Naive thymus-derived CD4-positive, alpha-beta T cell (primary cell): ENCODE data around the gene SCO2. TPM values are rescaled to one million over a fixed set of nuclear protein-coding genes. Genes with fewer than 3 reads are reported as not detected.
A peak's percentile ranks its signal among the peaks of the same experiment; 100 is the strongest.

Experiments
- ATAC-seq: fragments of 150-1000 bp; cut with Tn5 transposase; 2 replicates; pipeline ENCODE4 v1.10.0; 2021; ENCODE audit warnings: mild to moderate bottlenecking, moderate library complexity
- CTCF ChIA-PET: fragments of 350-600 bp; sonication (Branson Sonifier 250); formaldehyde crosslinking; loops from one replicate; lab custom pipeline; 2021; ENCODE audit warnings: antibody characterized with exemption; lab: Charles Lee
- POLR2A ChIA-PET: fragments of 350-600 bp; sonication (Branson Sonifier 250); formaldehyde crosslinking; loops from one replicate; lab custom pipeline; 2021; ENCODE audit warnings: antibody characterized with exemption, inconsistent platforms; lab: Charles Lee
- DNase-seq, 9 donors: peaks; one replicate each; pipeline versions ENCODE4 v3.0.0 to v3.0.0-alpha.2; 2020 to 2022; ENCODE audit warnings: mixed read lengths in 1 of 9
- H3K27ac ChIP-seq: one replicate; pipeline ENCODE4 v1.7.0; 2013; ENCODE audit warnings: mild to moderate bottlenecking, low read depth, low read length, moderate library complexity
- H3K27me3 ChIP-seq, 2 donors: one replicate each; pipeline ENCODE4 v1.7.0; 2013; ENCODE audit warnings: low read length in 2 of 2, mild to moderate bottlenecking in 2 of 2, moderate library complexity in 2 of 2; ENCODE audit not compliant: control insufficient read depth in 2 of 2, insufficient read depth in 2 of 2
- H3K36me3 ChIP-seq, 3 experiments: 1 replicate in 2 of 3; 2 replicates in 1 of 3; pipeline ENCODE4 v1.7.0; 2013; ENCODE audit warnings: low read length in 3 of 3, mild to moderate bottlenecking in 3 of 3, moderate library complexity in 1 of 3; ENCODE audit not compliant: insufficient read depth in 3 of 3, control insufficient read depth in 2 of 3
- H3K4me1 ChIP-seq, 2 donors: one replicate each; pipeline ENCODE4 v1.7.0; 2013; ENCODE audit warnings: low read length in 2 of 2, mild to moderate bottlenecking in 2 of 2, moderate library complexity in 1 of 2; ENCODE audit not compliant: control insufficient read depth in 2 of 2, insufficient read depth in 2 of 2
- H3K4me3 ChIP-seq: 2 replicates; pipeline ENCODE4 v1.7.0; 2013; ENCODE audit warnings: mild to moderate bottlenecking, low read length
- H3K9me3 ChIP-seq, 3 experiments: 1 replicate in 2 of 3; 2 replicates in 1 of 3; pipeline ENCODE4 v1.7.0; 2013; ENCODE audit warnings: low read length in 3 of 3; ENCODE audit not compliant: control insufficient read depth in 2 of 3
- H3K27ac Mint-ChIP-seq, 9 donors: one replicate each; pipeline ENCODE4 v1.8.0; 2020 to 2022; ENCODE audit warnings: mixed read lengths in 9 of 9, mild to moderate bottlenecking in 8 of 9, moderate library complexity in 5 of 9, inconsistent platforms in 2 of 9
- H3K27me3 Mint-ChIP-seq, 5 donors: one replicate each; pipeline ENCODE4 v1.8.0; 2021 to 2022; ENCODE audit warnings: mixed read lengths in 5 of 5, mild to moderate bottlenecking in 1 of 5
- H3K36me3 Mint-ChIP-seq, 5 donors: one replicate each; pipeline ENCODE4 v1.8.0; 2020 to 2022; ENCODE audit warnings: mixed read lengths in 5 of 5, mild to moderate bottlenecking in 3 of 5, inconsistent platforms in 1 of 5
- H3K4me1 Mint-ChIP-seq, 7 donors: one replicate each; pipeline ENCODE4 v1.8.0; 2020 to 2022; ENCODE audit warnings: mixed read lengths in 7 of 7, mild to moderate bottlenecking in 3 of 7, inconsistent platforms in 1 of 7
- H3K4me3 Mint-ChIP-seq, 10 donors: one replicate each; pipeline ENCODE4 v1.8.0; 2020 to 2022; ENCODE audit warnings: mild to moderate bottlenecking in 10 of 10, mixed read lengths in 10 of 10, moderate library complexity in 6 of 10, inconsistent platforms in 2 of 10
- H3K9me3 Mint-ChIP-seq, 11 donors: one replicate each; pipeline ENCODE4 v1.8.0; 2020 to 2022; ENCODE audit warnings: mixed read lengths in 11 of 11, mild to moderate bottlenecking in 4 of 11, inconsistent platforms in 1 of 11, moderate library complexity in 1 of 11
- intact Hi-C, 2 donors: fragments of 100-400 bp; cut with micrococcal nuclease; formaldehyde crosslinking; loops; one replicate each; pipeline ENCODE4 v1.15.1; 2023
- polyA plus RNA-seq, 2 donors: library from polyadenylated mRNA; unstranded; fragments of 300-500 nt; fragmentation: Illumina TruSeq; gene quantifications; one replicate each; pipeline ENCODE4 v1.2.3, GENCODE V29; 2021
- total RNA-seq, 6 experiments: library from RNA in 5 of 6; stranded (reverse) in 5 of 6; gene quantifications; 1 replicate in 5 of 6; 2 replicates in 1 of 6; pipeline ENCODE4 v1.2.3 and lab custom pipeline; 2021 to 2026

The SCO2 gene
- total and polyA plus RNA-seq, 7 experiments from 2014 or later, result 2.2 to 12.0 (median 5.5) TPM

DNA sequence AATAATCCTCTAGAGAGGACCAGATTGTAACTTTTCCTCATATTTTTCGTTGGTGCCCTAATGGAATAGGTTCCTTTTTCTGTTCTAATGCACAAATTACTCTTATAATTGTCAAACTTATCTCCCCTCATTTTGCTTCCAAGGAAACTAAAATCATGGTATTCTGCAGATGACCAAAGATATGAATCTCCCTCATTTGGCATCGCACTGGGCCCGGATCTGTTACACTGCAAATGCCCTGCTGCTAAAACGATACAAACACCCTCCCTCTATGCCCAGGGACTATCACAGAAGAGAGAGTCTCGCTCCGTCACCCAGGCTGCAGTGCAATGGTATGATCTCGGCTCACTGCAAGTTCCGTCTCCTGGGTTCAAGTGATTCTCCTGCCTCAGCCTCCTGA, 27.9 kb upstream of the SCO2 start:
- Histone ChIP-seq H3K27me3 (no peaks in the 10 kb centered on the region), H3K4me1 (peaks cover 14 to 17% of the 10 kb centered on the region in 2 donors), H3K27ac (no peak overlapping the region), H3K4me3 (no peak overlapping the region), H3K9me3 (no peaks in the 10 kb centered on the region), H3K36me3 (no peaks in the 10 kb centered on the region)
- ChIA-PET CTCF (interaction anchor here (1.4 kb wide), 1 partner anchor 28 kb away, joined by 5 read pairs; the partner anchor contains the start of gene SCO2), POLR2A (interaction anchor here (3.9 to 6.3 kb wide), 2 partner anchors 13 to 26 kb away, joined by 20 to 77 read pairs; partner anchors contain the start of genes SCO2 and TYMP)
- Mint-ChIP-seq H3K36me3 (peaks cover 0 to 10% (median 0%) of the 10 kb centered on the region in 5 donors), H3K27ac (no peak overlapping the region), H3K27me3 (peaks cover 0 to 5% (median 0%) of the 10 kb centered on the region in 5 donors), H3K4me3 (no peak overlapping the region), H3K9me3 (peaks cover 0 to 2% (median 0%) of the 10 kb centered on the region in 11 donors), H3K4me1 (peaks cover 12 to 22% (median 16%) of the 10 kb centered on the region in 7 donors)
- DNase-seq (no peak), ATAC-seq (no peak)
- intact Hi-C loops, result no loop called here

DNA sequence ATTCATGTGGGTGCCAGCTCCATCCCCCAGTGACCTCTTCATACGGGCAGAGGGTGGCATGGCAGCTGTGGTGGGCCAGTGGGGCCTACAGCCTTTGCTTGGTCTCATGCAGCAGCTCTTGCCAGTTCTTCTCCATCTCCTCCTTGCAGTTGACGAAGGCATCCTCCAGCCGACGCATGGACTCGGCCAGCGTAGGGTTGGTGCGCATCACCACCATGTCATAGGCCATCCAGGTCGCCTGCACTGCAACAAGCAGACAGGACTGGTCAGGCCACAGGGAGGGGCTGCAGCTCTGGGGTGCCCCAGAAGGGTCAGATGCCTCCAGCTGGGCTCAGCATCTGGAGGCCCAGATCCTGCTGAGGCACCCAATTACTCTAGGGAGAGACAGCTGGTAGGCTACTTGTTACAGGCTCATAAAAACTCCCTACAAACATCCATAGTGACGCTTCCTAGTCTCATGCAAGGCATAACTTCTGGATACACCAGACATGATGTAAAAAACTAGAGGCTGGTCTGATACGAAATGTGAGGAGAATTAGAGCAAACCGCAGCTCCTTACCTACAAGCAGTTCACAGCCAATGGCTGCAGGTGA, 25.9 kb upstream of the SCO2 start:
- H3K9me3 Mint-ChIP-seq, result peaks cover 0 to 2% (median 0%) of the 10 kb centered on the region in 11 donors
- POLR2A ChIA-PET, result interaction anchor here (0.6 to 6.3 kb wide), 7 partner anchors 8 to 40 kb away, joined by 3 to 77 read pairs (median 5); partner anchors contain the start of genes SCO2, SYCE3 and TYMP
- Histone ChIP-seq H3K4me3 (no peak overlapping the region), H3K4me1 (peaks cover 14 to 22% of the 10 kb centered on the region in 2 donors), H3K9me3 (no peaks in the 10 kb centered on the region), H3K27me3 (no peaks in the 10 kb centered on the region), H3K27ac (no peak overlapping the region), H3K36me3 (no peaks in the 10 kb centered on the region)
- ATAC-seq (no peak), DNase-seq (no peak)
- peak overlapping the region in 6 of 9 donors; percentile 25 to 87 (median 70) for H3K27ac Mint-ChIP-seq
- peaks cover 0 to 10% (median 0%) of the 10 kb centered on the region in 5 donors for H3K36me3 Mint-ChIP-seq
- CTCF ChIA-PET, result interaction anchor here (0.7 to 4.3 kb wide), 5 partner anchors 9 to 70 kb away, joined by 3 to 31 read pairs (median 3); partner anchors contain the start of gene SCO2
- intact Hi-C loops, result no loop called here
- H3K4me3 Mint-ChIP-seq, result peak overlapping the region in 8 of 10 donors; percentile 32 to 88 (median 50)
- H3K27me3 Mint-ChIP-seq, result peaks cover 0 to 5% (median 0%) of the 10 kb centered on the region in 5 donors
- H3K4me1 Mint-ChIP-seq, result peaks cover 16 to 22% (median 17%) of the 10 kb centered on the region in 7 donors

DNA sequence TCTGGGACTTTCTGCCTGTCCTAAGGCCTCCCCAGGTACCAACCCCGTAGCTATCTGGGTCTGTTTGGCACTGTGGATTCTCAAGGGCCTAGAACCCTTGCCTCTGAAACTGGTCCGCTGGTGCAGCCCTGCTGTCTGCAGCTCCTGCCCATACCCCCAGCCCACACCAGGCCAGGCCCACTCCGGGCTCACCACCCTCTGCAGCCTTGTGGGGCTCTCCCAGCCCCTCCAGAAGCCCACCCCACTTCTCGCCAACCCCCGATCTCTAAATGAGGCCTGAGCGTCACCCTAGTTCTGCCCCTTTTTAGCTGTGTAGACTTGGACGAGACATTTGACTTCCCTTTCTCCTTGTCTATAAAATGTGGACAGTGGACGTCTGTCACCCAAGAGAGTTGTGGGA, 25.0 kb upstream of the SCO2 start:
- peaks cover 0 to 10% (median 0%) of the 10 kb centered on the region in 5 donors for H3K36me3 Mint-ChIP-seq
- no peaks in the 10 kb centered on the region for H3K9me3 ChIP-seq
- POLR2A ChIA-PET, result interaction anchor here (0.7 to 6.3 kb wide), 9 partner anchors 9 to 70 kb away, joined by 3 to 77 read pairs (median 4); partner anchors contain the start of genes SCO2, SYCE3 and TYMP
- peak overlapping the region; percentile 69 to 88 (median 82) for H3K4me3 Mint-ChIP-seq
- H3K27ac Mint-ChIP-seq, result peak overlapping the region; percentile 8 to 89 (median 80)
- H3K27ac ChIP-seq, result no peak overlapping the region
- H3K4me1 Mint-ChIP-seq, result peaks cover 20 to 30% (median 25%) of the 10 kb centered on the region in 7 donors
- no peaks in the 10 kb centered on the region for H3K36me3 ChIP-seq
- peaks cover 0 to 2% (median 0%) of the 10 kb centered on the region in 11 donors for H3K9me3 Mint-ChIP-seq
- DNase-seq, result no peak
- H3K27me3 Mint-ChIP-seq, result peaks cover 0 to 3% (median 0%) of the 10 kb centered on the region in 5 donors
- ATAC-seq, result no peak
- H3K4me3 ChIP-seq, result no peak overlapping the region
- H3K4me1 ChIP-seq, result peaks cover 18 to 30% of the 10 kb centered on the region in 2 donors
- H3K27me3 ChIP-seq, result no peaks in the 10 kb centered on the region
- CTCF ChIA-PET, result interaction anchor here (0.7 to 4.3 kb wide), 4 partner anchors 15 to 71 kb away, joined by 3 to 31 read pairs (median 3); partner anchors contain the start of gene SCO2
- intact Hi-C loops, result no loop called here

DNA sequence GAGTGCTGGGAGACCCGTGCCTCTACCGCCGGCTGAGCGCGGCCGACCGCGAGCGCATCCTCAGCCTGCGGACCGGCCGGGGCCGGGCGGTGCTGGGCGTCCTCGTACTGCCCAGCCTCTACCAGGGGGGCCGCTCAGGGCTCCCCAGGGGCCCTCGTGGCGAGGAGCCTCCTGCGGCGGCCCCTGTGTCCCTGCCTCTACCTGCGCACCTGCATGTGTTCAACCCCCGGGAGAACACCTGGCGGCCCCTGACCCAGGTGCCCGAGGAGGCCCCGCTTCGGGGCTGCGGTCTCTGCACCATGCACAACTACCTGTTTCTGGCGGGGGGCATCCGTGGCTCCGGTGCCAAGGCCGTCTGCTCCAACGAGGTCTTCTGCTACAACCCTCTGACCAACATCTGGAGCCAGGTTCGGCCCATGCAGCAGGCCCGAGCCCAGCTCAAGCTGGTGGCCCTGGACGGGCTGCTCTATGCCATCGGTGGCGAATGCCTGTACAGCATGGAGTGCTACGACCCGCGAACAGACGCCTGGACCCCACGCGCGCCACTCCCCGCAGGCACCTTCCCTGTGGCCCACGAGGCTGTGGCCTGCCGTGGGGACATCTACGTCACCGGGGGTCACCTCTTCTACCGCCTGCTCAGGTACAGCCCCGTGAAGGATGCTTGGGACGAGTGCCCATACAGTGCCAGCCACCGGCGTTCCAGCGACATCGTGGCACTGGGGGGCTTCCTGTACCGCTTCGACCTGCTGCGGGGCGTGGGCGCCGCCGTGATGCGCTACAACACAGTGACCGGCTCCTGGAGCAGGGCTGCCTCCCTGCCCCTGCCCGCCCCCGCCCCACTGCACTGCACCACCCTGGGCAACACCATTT, 23.8 kb upstream of the SCO2 start:
- H3K27ac Mint-ChIP-seq, result peak overlapping the region; percentile 40 to 87 (median 84)
- no peaks in the 10 kb centered on the region for H3K9me3 ChIP-seq
- H3K36me3 ChIP-seq, result no peaks in the 10 kb centered on the region
- H3K4me3 Mint-ChIP-seq, result peak overlapping the region; percentile 64 to 88 (median 82)
- no peaks in the 10 kb centered on the region for H3K27me3 Mint-ChIP-seq
- H3K27me3 ChIP-seq, result no peaks in the 10 kb centered on the region
- H3K4me1 ChIP-seq, result peaks cover 30 to 42% of the 10 kb centered on the region in 2 donors
- peak; percentile 8 for ATAC-seq
- peaks cover 31 to 43% (median 33%) of the 10 kb centered on the region in 7 donors for H3K4me1 Mint-ChIP-seq
- intact Hi-C loops, result loop anchor here (1.0 kb wide), 4 partner anchors 10 to 71 kb away; partner anchors contain the start of genes CHKB (in 2 of the 2) and SYCE3 (in 1 of the 2)
- POLR2A ChIA-PET, result interaction anchor here (0.7 to 6.3 kb wide), 16 partner anchors 9 to 90 kb away, joined by 3 to 77 read pairs (median 5); partner anchors contain the start of genes ARSA, SCO2, SYCE3 and TYMP
- peaks cover 0 to 2% (median 0%) of the 10 kb centered on the region in 11 donors for H3K9me3 Mint-ChIP-seq
- H3K36me3 Mint-ChIP-seq, result peaks cover 0 to 10% (median 0%) of the 10 kb centered on the region in 5 donors
- peak overlapping the region; percentile 90 for H3K27ac ChIP-seq
- no peak for DNase-seq
- H3K4me3 ChIP-seq, result peak overlapping the region; percentile 69
- CTCF ChIA-PET, result interaction anchor here (1.0 to 4.3 kb wide), 7 partner anchors 10 to 305 kb away, joined by 3 to 31 read pairs (median 7); partner anchors contain the start of genes SCO2 and TUBGCP6

DNA sequence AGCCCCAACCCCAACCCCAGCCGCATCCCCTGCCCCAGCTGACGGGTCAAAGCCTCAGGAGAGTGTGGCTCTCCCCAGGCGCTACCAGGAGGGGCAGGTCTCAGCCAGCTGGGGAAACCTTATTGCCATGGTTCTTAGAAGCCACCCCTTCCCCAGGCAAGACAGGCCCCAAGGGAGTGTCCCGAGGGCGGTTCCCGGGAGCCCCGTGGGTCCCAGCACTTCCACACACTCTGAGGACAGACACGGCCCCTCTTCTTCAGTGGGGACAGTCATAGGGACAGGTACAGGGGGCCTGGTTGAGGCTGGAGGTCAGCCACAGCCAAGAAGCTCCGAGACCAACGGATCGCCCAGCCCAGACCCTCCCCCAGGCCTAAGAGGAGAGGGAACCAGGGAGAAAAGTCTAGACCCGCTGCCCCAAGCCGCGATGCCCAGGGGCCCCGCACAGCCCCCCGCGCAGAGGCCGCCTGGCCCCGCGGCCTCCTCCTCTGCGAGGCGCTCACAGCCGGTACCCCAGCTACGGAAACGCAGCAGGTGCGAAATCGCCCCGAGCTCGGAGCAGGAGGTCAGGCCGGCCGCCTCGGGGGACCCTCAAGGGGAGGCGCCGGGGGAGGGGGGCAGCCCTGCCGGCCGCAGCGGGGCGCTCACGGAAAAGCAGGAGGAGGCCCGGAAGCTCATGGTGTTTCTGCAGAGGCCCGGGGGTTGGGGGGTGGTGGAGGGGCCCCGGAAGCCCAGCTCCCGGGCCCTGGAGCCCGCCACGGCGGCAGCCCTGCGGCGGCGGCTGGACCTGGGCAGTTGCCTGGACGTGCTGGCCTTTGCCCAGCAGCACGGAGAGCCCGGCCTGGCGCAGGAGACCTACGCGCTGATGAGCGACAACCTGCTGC, 22.9 kb upstream of the SCO2 start:
- H3K9me3 Mint-ChIP-seq, result peaks cover 0 to 2% (median 0%) of the 10 kb centered on the region in 11 donors
- DNase-seq (peak in 8 of 9 donors; percentile 55 to 76 (median 68)), ATAC-seq (peak; percentile 65)
- ChIA-PET POLR2A (interaction anchor here (0.6 to 6.3 kb wide), 21 partner anchors 10 to 91 kb away, joined by 3 to 77 read pairs (median 5); partner anchors contain the start of genes ARSA, LMF2, NCAPH2 and SCO2), CTCF (interaction anchor here (0.7 to 4.3 kb wide), 10 partner anchors 9 to 304 kb away, joined by 3 to 31 read pairs (median 4); partner anchors contain the start of genes SCO2 and TUBGCP6)
- peaks cover 0 to 10% (median 0%) of the 10 kb centered on the region in 5 donors for H3K36me3 Mint-ChIP-seq
- Histone ChIP-seq H3K9me3 (no peaks in the 10 kb centered on the region), H3K4me3 (peak overlapping the region; percentile 69), H3K27me3 (no peaks in the 10 kb centered on the region), H3K4me1 (peaks cover 35 to 46% of the 10 kb centered on the region in 2 donors), H3K36me3 (no peaks in the 10 kb centered on the region), H3K27ac (peak overlapping the region; percentile 90)
- H3K4me3 Mint-ChIP-seq, result peak overlapping the region; percentile 55 to 88 (median 68)
- no peaks in the 10 kb centered on the region for H3K27me3 Mint-ChIP-seq
- intact Hi-C loops, result loop anchor here (1.0 kb wide), 4 partner anchors 9 to 72 kb away; partner anchors contain the start of genes CHKB (in 2 of the 2) and SYCE3 (in 1 of the 2)
- peak overlapping the region; percentile 62 to 92 (median 79) for H3K27ac Mint-ChIP-seq
- H3K4me1 Mint-ChIP-seq, result peaks cover 31 to 43% (median 33%) of the 10 kb centered on the region in 7 donors
